ENCODE measurements around the gene GPAM.

Gene GPAM

DNA sequence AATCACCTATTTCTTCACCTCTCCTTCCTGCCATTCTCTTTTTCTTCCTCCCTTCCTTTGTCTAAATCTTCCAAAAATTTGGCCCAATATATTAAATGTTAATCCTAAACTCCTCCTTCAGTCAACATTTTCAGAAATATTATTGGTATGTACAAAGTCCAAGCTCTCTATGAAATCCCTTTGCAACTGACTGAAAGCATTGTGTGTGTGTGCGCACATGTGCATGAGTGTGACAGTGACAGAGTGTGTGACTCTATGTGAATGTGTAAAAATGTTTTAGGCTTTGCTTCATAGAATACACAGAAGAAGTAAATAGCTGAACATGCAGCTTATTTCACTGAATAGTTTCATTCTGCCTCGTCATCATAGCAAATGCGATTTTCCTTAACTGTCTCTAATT lies 7.0 kb downstream of the GPAM start:
- no peak for DNase-seq

DNA sequence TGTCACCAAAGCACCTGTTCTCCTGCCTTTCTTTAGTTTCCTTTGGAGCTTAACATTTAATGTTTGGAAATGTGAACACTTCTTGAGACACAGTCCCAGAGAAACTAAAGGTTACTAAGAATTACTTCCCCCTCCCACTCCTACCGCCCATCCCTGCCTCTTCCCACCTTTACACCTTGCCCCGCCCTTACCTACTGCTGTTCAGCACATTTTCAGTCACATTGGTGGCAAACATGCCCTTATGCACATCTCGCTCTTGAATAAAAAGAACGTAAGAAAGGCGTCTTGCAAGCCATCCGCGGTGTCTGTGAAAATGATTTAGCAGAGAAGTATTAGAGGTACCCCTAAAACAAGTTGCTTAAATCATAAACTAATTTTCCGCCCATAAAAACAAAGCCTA lies 8.2 kb downstream of the GPAM start:
- no peak for DNase-seq

- DNase-seq = no peak
Observed at GRCh38 chr10:112173206-112173605, 10.4 kb downstream of the GPAM start.

DNA sequence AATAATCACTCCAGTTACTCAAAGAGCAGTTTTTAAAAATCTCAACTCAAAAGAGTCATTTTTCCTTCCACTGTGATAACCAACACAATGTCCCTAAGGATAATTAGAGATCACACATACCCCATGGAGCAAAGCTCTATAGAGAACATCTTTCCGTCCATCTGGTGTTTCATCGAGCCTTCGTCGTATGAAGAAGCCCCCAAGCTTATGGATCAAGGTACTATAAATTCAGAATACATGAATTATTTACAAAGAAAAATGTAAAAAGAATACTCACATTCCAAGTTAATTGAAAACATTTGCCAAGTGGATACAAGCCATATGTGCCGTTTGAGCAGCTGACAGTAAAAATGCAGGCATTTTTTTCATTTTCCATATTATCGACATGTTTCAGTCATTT lies 14.8 kb downstream of the GPAM start:
- DNase-seq = no peak

- DNase-seq = no peak
Observed at GRCh38 chr10:112166800-112167199, 16.8 kb downstream of the GPAM start.

- no peak for DNase-seq
Observed at GRCh38 chr10:112161757-112162518, 21.6 kb downstream of the GPAM start.

DNA sequence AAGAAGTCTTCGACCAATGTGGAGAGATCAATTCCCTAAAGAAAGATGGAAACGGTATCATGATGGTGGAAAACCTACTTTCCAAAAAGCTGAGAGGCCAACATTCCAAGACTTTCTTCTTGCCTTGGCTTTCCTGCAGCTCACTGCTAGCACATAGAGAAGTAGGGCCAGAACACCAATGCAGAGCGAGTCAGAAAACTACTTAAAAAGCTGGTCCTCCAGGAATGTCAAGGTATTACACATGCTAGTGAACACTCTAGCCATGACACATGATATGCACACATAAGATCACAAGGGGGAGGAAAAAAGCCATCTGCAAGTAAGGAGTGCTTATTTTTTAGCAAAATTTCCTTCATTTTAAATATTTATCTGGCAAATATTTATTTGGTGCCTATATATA lies 22.7 kb downstream of the GPAM start:
- DNase-seq = no peak

GRCh38 chr10:112159469-112159868 lies 24.1 kb downstream of the GPAM start:
- no peak for DNase-seq

DNA sequence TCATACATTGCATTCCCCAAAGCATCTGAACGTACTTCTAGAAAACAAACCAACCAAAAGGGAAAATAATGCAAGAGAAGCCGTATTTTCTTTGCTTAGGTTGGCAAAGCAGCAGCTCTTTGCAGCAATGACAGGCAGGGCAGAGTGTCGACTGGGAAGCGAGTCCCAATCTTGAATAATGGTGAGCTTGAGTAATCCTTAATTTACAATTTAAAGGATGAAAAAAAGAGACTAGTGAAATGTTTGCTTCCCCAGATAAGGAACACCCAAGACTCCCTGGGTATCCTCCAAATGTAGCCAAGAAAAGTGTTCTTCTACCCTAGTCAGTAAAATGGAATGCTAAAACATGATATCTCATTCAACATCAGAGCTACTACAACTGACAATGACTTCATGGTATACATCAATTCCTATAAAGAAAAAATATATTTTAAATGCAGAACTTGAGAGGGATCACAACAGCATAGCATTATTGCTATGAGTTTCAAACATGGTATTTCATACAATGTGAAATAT lies 32.0 kb downstream of the GPAM start:
- DNase-seq = no peak

- no peak for DNase-seq
Observed at GRCh38 chr10:112148331-112148730, 35.2 kb downstream of the GPAM start.

- DNase-seq = no peak
Observed at GRCh38 chr10:112146799-112147198, 36.8 kb downstream of the GPAM start.

GRCh38 chr10:112145263-112145662 lies 38.3 kb downstream of the GPAM start:
- no peak for DNase-seq

- DNase-seq = no peak
Observed at GRCh38 chr10:112143420-112143819, 40.1 kb downstream of the GPAM start.

DNA sequence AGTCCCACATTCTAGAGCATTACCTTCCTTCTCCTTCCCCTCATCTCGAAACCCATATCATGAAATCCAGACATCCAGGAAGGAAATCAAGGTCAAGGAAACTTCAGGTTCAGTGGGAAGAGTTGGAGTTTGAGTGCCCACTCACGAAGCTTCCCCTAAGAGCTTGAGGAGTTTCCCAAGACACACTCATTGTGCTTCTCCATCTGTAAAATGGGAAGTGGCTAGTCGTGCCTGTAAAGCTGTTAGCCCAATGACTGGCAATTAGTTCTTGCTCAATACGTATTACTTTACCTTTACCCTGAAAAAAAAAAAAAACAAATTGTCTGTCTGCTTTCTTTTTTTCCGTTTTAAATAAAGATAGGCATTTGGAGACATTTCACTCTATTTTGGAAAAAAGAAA lies 42.3 kb downstream of the GPAM start:
- no peak for DNase-seq

DNA sequence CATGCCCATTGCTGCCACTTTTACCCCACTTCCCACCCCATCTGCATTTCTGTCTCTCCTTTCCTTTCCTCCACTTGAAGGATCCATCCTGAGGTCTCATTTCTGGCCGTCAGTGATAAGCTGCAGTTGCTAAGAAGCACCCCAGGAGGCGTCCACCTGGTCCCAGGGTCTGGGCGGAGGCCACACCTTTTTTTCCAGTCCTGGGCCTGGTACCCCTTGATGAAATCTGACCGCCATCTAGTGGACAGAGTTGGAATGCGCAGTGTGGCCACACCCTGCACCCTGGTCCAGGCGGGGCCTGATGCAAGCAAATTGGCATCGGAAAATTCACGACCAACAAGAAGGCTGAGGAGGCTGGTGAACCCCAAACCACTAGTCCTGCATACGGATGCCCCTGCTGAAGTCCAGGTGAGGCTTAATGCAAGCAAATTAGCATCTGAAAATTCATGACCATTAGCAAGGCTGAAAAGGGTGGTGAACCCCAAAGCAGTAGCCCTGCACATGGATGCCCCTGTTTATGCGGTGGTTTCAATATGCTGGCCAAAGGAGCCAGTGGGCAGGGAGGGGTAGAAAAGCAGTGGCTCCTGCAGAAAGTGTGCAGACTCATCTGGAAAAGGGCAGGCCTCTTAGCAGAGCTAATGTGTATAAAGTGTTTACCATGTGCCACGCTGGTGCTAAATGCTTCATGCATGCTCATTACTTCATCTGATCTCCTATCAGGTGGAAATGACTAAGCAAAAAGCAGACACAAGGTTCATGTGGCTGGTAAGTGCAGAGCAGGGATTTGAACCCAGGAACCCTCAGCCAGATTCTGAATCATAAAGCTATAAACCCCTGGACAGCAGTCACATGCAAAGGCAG lies 43.2 kb downstream of the GPAM start:
- peak; percentile 45 for DNase-seq

DNA sequence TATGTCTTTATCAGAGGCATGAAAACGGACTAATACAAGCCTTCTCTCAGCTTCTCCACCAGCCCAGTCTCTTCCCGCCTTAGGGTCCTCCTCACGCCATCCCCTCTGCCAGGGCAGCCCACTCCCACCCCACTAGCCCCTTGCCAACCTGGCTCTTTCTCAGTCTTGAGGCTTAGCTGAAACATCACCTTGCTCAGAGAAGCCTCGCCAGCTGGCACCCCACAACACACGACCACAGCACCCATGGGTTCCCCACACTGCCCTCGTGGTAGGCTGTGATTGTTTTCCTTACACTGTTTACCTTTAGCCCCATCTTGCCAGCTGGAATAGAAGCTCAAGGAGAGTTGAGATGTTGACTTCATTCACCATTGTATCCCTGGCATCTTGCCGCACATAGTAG lies 44.4 kb downstream of the GPAM start:
- DNase-seq = no peak

GRCh38 chr10:112137154-112137987 lies 46.2 kb downstream of the GPAM start:
- peak; percentile 15 for DNase-seq

DNA sequence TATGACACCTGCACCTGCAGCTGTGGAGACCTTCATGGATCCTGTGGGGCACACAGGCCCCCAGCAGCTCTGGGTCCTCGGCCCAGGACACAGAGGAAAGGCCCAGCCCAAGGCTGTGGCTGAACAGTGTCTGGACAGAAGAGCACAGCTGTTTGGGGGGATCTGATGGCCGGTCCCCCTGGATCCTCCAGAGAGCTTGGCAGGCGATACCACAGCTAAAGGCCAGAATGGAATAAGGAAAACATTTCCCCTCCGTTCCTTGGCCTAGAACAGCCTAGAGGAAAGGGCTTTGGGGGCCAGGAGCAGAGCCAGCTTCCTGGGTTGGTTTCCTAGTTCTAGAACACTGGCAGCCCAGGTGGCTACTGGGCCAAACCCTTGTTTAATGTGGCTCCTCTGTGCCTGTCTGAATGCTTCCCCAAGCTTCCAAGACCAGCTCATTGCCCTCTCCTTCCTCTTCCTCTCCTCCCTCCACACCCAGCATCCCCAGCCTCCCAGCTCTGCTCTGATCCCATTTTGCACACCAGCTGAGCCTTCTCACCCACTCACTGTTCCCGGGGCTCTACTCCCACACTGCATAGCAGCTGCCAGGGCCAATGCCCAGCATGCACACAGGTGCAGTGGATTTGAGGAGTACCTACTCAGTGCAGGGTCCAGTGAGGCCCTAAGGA lies 46.9 kb downstream of the GPAM start:
- DNase-seq = no peak

DNA sequence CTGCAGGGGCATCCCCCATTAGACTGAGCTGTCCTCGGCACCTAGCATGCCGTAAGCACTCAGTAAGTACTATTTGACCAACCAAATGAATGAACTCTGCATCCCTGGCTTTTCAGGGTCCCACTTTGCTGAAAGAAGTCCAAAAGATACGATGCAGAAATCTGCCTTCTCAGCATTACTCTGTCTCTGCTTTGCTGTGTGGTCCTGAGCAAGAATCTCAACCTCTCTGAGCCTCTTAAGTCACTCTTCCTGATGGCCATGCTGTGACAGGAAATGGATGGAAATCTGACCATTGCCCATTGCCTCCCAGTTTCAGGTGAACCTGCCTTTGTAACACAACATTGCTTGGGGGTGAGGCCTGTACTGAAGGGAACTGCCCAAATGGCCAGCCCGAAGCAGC lies 48.0 kb downstream of the GPAM start:
- DNase-seq = no peak

DNA sequence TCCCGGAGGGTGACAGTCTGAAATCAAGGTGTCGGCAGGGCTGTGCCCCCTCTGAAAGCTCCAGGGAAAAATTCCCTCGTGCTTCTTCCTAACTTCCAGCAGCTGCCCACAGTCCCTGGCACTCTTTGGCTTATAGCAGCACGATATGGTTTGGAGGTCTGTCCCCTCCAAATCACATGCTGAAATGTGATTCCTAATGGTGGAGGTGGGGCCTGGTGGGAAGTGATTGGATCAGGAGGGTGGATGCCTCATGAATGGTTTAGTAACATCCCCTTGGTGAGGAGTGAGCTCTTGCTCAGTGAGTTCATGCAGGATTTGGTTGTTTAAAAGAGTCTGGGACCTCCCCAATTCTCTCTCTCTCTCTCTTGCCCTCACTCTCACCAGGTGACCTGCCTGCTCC lies 51.1 kb downstream of the GPAM start:
- no peak for DNase-seq

DNA sequence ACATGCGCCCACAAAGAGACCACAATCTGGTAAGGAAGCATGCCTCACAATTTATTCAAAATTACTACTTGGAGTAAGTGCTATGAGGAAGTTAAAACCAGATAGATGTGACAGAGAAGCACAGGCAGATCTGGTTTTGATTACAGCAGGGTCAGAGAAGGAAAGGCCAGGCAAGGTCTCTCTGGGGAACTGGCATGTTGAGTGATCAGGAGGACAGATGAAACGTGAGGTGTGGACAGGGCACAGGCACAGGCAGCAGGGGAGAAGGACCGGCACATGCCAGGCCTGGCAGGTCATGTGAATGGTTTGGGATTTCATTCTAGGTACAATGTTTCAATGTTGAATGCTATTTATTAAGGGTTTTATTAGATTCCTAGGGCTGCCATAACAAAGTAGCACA lies 51.6 kb downstream of the GPAM start:
- no peak for DNase-seq

GRCh38 chr10:112131346-112131745 lies 52.2 kb downstream of the GPAM start:
- DNase-seq = no peak

GRCh38 chr10:112126901-112127300 lies 56.7 kb downstream of the GPAM start:
- DNase-seq = no peak
